Coronary artery (tissue), 2 donors: ENCODE data around the gene ZNF488.

Experiments used
- DNase-seq: peaks from one replicate; pipeline ENCODE4 v3.0.0-alpha.2; 2017; ENCODE audit warnings: low spot score
- H3K27ac ChIP-seq, 2 donors: fragments of 200-600 bp; sonication (generic); one replicate each; pipeline ENCODE4 v1.5.1; 2016 to 2019
- H3K4me3 ChIP-seq: fragments of 200-600 bp; sonication (generic); 2 replicates; pipeline ENCODE4 v1.5.1; 2016; ENCODE audit warnings: mild to moderate bottlenecking, moderate library complexity
- TF ChIP-seq, protein P1 (sequence below): fragments of 200-600 bp; sonication (generic); IDR thresholded peaks from one replicate; pipeline ENCODE4 v1.5.1; 2019; ENCODE audit warnings: antibody characterized with exemption

The ZNF488 gene

DNA sequence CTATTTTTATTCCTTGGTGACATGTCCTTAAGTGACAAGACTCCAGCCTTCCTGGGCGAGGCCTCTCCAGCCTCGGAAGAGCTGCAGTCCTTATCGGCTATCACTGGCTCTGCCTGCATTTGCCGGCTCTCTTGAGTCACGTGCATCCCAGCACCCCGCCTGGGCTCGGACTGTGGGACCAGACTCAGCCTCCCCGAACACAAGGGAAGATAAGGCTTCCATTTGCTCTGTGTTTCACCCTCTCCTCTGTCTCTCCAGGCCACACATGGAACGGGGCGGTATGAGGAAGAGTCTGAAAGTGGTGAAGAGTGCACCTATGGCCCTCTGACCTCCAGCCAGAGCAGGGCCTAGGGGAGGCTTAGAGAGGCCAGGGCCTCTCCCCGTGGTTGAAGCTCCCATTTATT is 57.2 kb downstream of the ZNF488 start:
- DNase-seq, result peak; percentile 52
- Histone ChIP-seq H3K4me3 (no peak overlapping the region), H3K27ac (no peak overlapping the region)
- TF ChIP-seq, protein P1, sequence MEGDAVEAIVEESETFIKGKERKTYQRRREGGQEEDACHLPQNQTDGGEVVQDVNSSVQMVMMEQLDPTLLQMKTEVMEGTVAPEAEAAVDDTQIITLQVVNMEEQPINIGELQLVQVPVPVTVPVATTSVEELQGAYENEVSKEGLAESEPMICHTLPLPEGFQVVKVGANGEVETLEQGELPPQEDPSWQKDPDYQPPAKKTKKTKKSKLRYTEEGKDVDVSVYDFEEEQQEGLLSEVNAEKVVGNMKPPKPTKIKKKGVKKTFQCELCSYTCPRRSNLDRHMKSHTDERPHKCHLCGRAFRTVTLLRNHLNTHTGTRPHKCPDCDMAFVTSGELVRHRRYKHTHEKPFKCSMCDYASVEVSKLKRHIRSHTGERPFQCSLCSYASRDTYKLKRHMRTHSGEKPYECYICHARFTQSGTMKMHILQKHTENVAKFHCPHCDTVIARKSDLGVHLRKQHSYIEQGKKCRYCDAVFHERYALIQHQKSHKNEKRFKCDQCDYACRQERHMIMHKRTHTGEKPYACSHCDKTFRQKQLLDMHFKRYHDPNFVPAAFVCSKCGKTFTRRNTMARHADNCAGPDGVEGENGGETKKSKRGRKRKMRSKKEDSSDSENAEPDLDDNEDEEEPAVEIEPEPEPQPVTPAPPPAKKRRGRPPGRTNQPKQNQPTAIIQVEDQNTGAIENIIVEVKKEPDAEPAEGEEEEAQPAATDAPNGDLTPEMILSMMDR, result no peak

DNA sequence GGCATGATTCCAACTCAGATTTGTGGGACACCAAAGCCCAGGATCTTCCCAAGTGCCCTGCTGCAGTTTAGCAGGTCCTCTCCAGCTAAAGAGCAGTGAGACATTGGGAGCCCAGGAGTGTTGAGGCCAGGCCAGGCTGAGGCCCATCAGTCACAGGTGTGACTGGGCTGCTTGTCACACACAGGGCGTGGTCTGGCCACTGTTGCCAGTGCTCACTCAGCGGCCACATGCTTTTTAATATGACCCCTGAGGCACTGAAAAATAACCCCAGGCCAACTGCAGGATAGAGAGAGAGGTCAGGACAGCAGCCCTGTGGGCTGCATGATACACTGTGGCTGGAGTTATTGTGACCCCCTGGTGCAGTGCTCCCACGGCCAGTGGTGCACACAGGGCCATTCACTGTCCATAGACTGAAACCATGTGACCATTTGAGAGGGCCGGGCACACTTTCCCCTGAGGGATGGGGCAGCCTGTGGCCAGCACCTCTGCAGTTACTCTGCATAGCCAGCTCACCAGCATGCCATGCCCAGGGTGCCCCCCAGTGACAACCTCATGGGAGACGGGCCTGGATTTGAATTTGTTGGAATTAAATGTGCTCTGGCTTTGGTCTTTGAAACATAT is 57.7 kb downstream of the ZNF488 start:
- Histone ChIP-seq H3K4me3 (no peak overlapping the region), H3K27ac (no peak overlapping the region)

DNA sequence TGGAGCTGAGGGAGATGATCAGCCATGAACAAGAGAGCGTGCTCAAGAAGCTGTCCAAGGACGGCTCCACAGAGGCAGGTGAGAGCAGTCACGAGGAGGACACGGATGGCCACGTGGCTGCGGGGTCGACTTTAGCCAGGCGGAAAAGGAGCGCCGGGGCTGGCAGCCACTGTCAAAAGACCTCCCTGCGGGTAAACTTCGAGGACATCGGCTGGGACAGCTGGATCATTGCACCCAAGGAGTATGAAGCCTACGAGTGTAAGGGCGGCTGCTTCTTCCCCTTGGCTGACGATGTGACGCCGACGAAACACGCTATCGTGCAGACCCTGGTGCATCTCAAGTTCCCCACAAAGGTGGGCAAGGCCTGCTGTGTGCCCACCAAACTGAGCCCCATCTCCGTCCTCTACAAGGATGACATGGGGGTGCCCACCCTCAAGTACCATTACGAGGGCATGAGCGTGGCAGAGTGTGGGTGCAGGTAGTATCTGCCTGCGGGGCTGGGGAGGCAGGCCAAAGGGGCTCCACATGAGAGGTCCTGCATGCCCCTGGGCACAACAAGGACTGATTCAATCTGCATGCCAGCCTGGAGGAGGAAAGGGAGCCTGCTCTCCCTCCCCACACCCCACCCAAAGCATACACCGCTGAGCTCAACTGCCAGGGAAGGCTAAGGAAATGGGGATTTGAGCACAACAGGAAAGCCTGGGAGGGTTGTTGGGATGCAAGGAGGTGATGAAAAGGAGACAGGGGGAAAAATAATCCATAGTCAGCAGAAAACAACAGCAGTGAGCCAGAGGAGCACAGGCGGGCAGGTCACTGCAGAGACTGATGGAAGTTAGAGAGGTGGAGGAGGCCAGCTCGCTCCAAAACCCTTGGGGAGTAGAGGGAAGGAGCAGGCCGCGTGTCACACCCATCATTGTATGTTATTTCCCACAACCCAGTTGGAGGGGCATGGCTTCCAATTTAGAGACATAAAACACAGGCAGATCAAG is 58.5 kb downstream of the ZNF488 start:
- no peak overlapping the region for H3K4me3 ChIP-seq
- H3K27ac ChIP-seq, result no peak overlapping the region
- DNase-seq, result peak; percentile 58
- TF ChIP-seq, protein P1, result no peak

More for the DNA sequence above, 57.7 kb downstream of the ZNF488 start:
- TF ChIP-seq, protein P1, result no peak
- peak; percentile 46 for DNase-seq

DNA sequence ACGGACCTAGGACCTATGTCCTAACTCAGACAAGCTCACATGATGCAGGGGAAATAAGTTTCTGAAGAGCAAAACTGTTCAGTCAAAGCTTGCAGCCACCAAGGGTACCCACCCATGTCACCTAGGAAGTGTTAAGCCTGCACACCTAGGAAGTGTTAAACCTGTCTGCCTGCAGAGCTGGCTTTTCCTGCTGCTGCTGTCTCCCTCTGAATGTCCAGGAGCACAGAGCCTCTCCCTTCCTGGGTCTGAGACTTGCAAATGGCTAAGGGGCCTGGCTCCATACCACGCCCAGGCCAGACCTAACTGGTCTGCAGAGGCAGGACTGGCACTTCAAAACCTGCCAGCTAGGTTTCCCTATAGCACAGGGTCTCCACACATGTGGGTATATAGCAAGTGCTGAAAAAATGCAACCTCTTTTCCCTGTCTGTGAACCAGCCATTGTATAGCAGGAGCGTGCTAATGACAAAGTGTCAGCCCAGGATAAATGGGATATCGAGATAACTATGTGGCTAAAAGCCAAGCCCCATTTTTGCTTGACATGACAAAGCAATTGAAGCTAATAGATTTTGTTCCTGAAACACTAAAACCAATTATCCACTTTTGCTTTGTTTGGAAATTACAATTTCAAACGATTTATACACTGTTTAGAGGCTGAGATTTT is 60.3 kb downstream of the ZNF488 start:
- Histone ChIP-seq H3K27ac (no peak overlapping the region), H3K4me3 (no peak overlapping the region)
- DNase-seq, result no peak
- TF ChIP-seq, protein P1, result no peak

DNA sequence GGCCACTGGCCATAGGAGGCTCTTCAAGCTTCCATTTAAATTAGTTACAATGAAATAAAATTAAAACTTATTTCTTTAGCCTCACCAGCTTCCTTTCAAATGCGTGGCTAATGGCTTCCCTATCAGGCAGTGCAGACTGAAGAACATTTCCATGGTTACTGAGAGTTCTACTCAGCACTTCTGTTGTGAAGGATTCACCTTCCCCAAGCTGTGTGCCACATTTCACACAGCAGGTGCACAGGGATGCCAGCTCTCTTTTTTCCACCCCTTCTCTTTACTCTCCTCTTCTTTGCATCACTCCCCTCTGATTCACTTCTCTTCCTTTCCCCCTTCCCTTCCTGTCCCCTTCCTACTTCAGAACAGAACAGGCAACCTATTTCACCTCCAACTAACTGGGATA is 61.0 kb downstream of the ZNF488 start:
- Histone ChIP-seq H3K27ac (no peak overlapping the region), H3K4me3 (no peak overlapping the region)
- no peak for DNase-seq
- TF ChIP-seq, protein P1, result no peak

DNA sequence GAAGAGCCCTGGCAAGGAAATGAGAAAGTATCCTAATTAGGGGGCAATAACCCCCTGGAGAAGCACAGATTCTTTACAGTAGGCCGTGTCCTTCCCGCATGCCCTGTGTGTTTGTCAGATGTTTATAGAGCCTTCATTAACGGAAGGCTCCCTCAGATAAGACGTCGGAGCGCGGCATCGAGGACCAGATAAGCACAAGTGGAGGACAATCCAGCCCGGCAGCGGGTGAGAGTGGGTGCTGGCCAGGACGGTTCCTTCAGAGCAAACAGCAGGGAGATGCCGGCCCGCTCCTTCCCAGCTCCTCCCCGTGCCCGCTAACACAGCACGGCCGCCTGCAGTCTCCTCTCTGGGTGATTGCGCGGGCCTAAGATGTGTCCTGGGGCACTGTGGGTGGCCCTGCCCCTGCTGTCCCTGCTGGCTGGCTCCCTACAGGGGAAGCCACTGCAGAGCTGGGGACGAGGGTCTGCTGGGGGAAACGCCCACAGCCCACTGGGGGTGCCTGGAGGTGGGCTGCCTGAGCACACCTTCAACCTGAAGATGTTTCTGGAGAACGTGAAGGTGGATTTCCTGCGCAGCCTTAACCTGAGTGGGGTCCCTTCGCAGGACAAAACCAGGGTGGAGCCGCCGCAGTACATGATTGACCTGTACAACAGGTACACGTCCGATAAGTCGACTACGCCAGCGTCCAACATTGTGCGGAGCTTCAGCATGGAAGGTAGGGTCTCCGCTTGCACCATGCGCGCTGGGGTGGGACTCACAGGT is 61.6 kb downstream of the ZNF488 start, which contains the start of gene GDF2:
Gene GDF2, plus strand, starts transcription at position 155 of the 762 bp plus-strand sequence. Its CDS starts 215 bp downstream, at position 370.
- H3K4me3 ChIP-seq, result no peak within 1 kb of the TSS
- peak; percentile 65 for DNase-seq
- TF ChIP-seq, protein P1, result no peak
- no peak within 1 kb of the TSS for H3K27ac ChIP-seq
